Esophagus muscularis mucosa (tissue), 4 donors: ENCODE results near the gene AGTPBP1. TPM values are rescaled to one million over a fixed set of nuclear protein-coding genes. Genes with fewer than 3 reads are reported as not detected.
"Not testable (repeated sequence)": the region's sequence is repeated elsewhere in the genome, so short reads cannot be mapped to it uniquely, and the experiment has no call there.

Experiments
- DNase-seq: peaks from one replicate; pipeline ENCODE4 v3.0.0-alpha.2; 2017; ENCODE audit errors: extremely low spot score
- H3K27ac ChIP-seq, 4 donors: fragments of 200-600 bp; sonication (generic); replicated peaks in 1 of 4; 1 replicate in 3 of 4; 2 replicates in 1 of 4; pipeline ENCODE4 v1.5.1; 2016 to 2019; ENCODE audit warnings: mild to moderate bottlenecking in 1 of 4
- H3K27me3 ChIP-seq, 4 donors: fragments of 200-600 bp; sonication (generic); one replicate each; pipeline versions ENCODE4 v1.5.1 to v1.6.0; 2016 to 2019
- H3K36me3 ChIP-seq, 4 donors: fragments of 200-600 bp; sonication (generic); one replicate each; pipeline ENCODE4 v1.5.1; 2016 to 2019
- H3K4me1 ChIP-seq, 4 donors: fragments of 200-600 bp; sonication (generic); one replicate each; pipeline ENCODE4 v1.5.1; 2016 to 2019
- H3K4me3 ChIP-seq, 4 donors: fragments of 200-600 bp; sonication (generic); 1 replicate in 2 of 4; 2 replicates in 2 of 4; pipeline ENCODE4 v1.5.1; 2016 to 2019; ENCODE audit warnings: mild to moderate bottlenecking in 4 of 4, moderate library complexity in 1 of 4
- H3K9me3 ChIP-seq, 4 donors: fragments of 200-600 bp; sonication (generic); 1 replicate in 3 of 4; 2 replicates in 1 of 4; pipeline ENCODE4 v1.5.1; 2016 to 2019
- EP300 ChIP-seq: sonication (generic); formaldehyde crosslinking; IDR thresholded peaks from one replicate; pipeline ENCODE4 v1.6.1; 2017; ENCODE audit warnings: antibody characterized with exemption
- POLR2A ChIP-seq: fragments of 450-650 bp; IDR thresholded peaks from one replicate; pipeline ENCODE4 v1.6.1; 2017; ENCODE audit warnings: antibody characterized with exemption, moderate library complexity, mild to moderate bottlenecking, low read depth
- POLR2AphosphoS5 ChIP-seq, 2 donors: sonication (generic); formaldehyde crosslinking; IDR thresholded peaks; one replicate each; pipeline ENCODE4 v1.6.1; 2017; ENCODE audit warnings: antibody characterized with exemption in 2 of 2
- WGBS: methylation state at CpG from one replicate; pipeline ENCODE4 v1.1.5; 2018; 5-methylcytosine and 5-hydroxymethylcytosine counted together
- intact Hi-C: fragments of 100-400 bp; cut with DNase I; formaldehyde crosslinking; loops from one replicate; pipeline ENCODE4 v1.15.1; 2023
- total RNA-seq, 4 donors: library from RNA; depleted of rRNA; stranded (reverse); fragments of >200 nt; gene quantifications; one replicate each; pipeline versions ENCODE4 v1.1.0 to v1.2.1, GENCODE V29; 2016
- TF ChIP-seq, protein P1 (sequence below), 3 experiments: fragments of 200-600 bp in 2 of 3; fragments of 450-650 bp in 1 of 3; sonication (generic) in 2 of 3; IDR thresholded peaks; one replicate each; pipeline ENCODE4 v1.5.1; 2017 to 2019; ENCODE audit warnings: antibody characterized with exemption in 3 of 3, mild to moderate bottlenecking in 2 of 3, moderate library complexity in 1 of 3

AGTPBP1 gene
- total RNA-seq, 4 donors from 2014 or later: 15.9 to 25.3 (median 24.1) TPM

- WGBS: 93% methylated on average over 3 of the region's 3 CpGs
- TF ChIP-seq EP300: no peak
- no peak for TF ChIP-seq POLR2A
- TF ChIP-seq, protein P1, sequence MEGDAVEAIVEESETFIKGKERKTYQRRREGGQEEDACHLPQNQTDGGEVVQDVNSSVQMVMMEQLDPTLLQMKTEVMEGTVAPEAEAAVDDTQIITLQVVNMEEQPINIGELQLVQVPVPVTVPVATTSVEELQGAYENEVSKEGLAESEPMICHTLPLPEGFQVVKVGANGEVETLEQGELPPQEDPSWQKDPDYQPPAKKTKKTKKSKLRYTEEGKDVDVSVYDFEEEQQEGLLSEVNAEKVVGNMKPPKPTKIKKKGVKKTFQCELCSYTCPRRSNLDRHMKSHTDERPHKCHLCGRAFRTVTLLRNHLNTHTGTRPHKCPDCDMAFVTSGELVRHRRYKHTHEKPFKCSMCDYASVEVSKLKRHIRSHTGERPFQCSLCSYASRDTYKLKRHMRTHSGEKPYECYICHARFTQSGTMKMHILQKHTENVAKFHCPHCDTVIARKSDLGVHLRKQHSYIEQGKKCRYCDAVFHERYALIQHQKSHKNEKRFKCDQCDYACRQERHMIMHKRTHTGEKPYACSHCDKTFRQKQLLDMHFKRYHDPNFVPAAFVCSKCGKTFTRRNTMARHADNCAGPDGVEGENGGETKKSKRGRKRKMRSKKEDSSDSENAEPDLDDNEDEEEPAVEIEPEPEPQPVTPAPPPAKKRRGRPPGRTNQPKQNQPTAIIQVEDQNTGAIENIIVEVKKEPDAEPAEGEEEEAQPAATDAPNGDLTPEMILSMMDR (IDR thresholded peaks at IDR 0.05): no peak
- no peak for TF ChIP-seq POLR2AphosphoS5 (IDR thresholded peaks at IDR 0.05)
- peaks cover 0 to 10% (median 5%) of the 10 kb centered on the region in 4 donors for H3K36me3 ChIP-seq
- H3K27me3 ChIP-seq: no peaks in the 10 kb centered on the region
- intact Hi-C loops: no loop called here
- no peaks in the 10 kb centered on the region for H3K4me1 ChIP-seq
- H3K27ac ChIP-seq: no peak overlapping the region
- H3K9me3 ChIP-seq: no peaks in the 10 kb centered on the region
- DNase-seq: no peak
- no peak overlapping the region for H3K4me3 ChIP-seq
These were observed 155.1 kb downstream of the AGTPBP1 start for GRCh38 chr9:85586684-85587083.

- Histone ChIP-seq H3K9me3 (no peaks in the 10 kb centered on the region), H3K27ac (no peak overlapping the region), H3K4me1 (no peaks in the 10 kb centered on the region), H3K4me3 (no peak overlapping the region), H3K27me3 (no peaks in the 10 kb centered on the region), H3K36me3 (peaks cover 0 to 5% (median 0%) of the 10 kb centered on the region in 4 donors)
- TF ChIP-seq POLR2A: no peak
- TF ChIP-seq EP300: no peak
- no peak for TF ChIP-seq POLR2AphosphoS5 (IDR thresholded peaks at IDR 0.05)
- TF ChIP-seq, protein P1 (IDR thresholded peaks at IDR 0.05): no peak
- no peak for DNase-seq
- intact Hi-C loops: no loop called here
- 96% methylated on average over 1 of the region's 1 CpG for WGBS
These were observed 164.3 kb downstream of the AGTPBP1 start for GRCh38 chr9:85577353-85577952.

GRCh38 chr9:85575868-85576267 lies 165.9 kb downstream of the AGTPBP1 start:
- intact Hi-C loops: no loop called here
- TF ChIP-seq, protein P1 (IDR thresholded peaks at IDR 0.05): no peak
- TF ChIP-seq POLR2AphosphoS5 (IDR thresholded peaks at IDR 0.05): no peak
- TF ChIP-seq POLR2A: no peak
- no peak for TF ChIP-seq EP300
- H3K27me3 ChIP-seq: no peaks in the 10 kb centered on the region
- no peak overlapping the region for H3K27ac ChIP-seq
- no peak for DNase-seq
- H3K9me3 ChIP-seq: no peaks in the 10 kb centered on the region
- H3K36me3 ChIP-seq: peaks cover 0 to 5% (median 0%) of the 10 kb centered on the region in 4 donors
- no peak overlapping the region for H3K4me3 ChIP-seq
- H3K4me1 ChIP-seq: no peaks in the 10 kb centered on the region

GRCh38 chr9:85573546-85573945 lies 168.2 kb downstream of the AGTPBP1 start:
- H3K36me3 ChIP-seq, DNase-seq, H3K9me3 ChIP-seq, intact Hi-C loops, H3K4me1 ChIP-seq, H3K27ac ChIP-seq, H3K27me3 ChIP-seq, H3K4me3 ChIP-seq: not testable (repeated sequence)
- WGBS: 100% methylated on average over 13 of the region's 26 CpGs

DNA sequence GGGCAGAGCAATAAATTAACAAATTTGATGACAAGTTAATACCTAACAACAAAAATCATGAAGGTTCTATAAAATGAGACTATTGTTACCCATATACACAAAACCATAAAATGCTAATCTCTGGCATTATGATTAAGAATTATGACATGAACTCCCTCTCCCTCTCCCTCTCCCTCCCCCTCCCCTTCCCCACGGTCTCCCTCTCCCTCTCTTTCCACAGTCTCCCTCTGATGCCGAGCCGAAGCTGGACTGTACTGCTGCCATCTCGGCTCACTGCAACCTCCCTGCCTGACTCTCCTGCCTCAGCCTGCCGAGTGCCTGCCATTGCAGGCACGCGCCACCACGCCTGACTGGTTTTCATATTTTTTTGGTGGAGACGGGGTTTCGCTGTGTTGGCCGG lies 168.8 kb downstream of the AGTPBP1 start:
- H3K36me3 ChIP-seq, DNase-seq, intact Hi-C loops, H3K27me3 ChIP-seq, H3K27ac ChIP-seq, H3K9me3 ChIP-seq, H3K4me3 ChIP-seq, H3K4me1 ChIP-seq: not testable (repeated sequence)
- WGBS: 90% methylated on average over 11 of the region's 11 CpGs

DNA sequence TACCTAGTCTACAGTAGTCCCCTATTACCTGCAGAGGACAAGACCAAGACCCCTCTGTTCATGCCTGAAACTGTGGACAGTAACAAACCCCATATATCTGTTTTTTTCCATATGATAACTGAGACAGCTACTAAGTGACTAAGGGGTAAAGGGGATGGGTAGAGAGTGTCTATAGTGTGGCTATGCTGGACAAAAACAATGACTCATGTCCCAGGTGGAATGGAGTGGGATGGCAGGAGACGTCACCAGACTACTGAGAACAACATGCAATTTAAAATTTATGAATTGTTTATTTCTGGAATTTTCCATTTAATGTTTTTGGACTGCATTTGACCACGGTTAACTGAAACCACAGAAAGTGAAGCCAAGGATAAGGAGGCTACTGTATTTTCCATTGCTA lies 171.8 kb downstream of the AGTPBP1 start:
- WGBS: 80% methylated on average over 2 of the region's 2 CpGs
- H3K4me3 ChIP-seq: no peak overlapping the region
- H3K36me3 ChIP-seq: peaks cover 0 to 14% (median 6%) of the 10 kb centered on the region in 4 donors
- intact Hi-C loops: no loop called here
- TF ChIP-seq POLR2AphosphoS5 (IDR thresholded peaks at IDR 0.05) (no peak), POLR2A (no peak), EP300 (no peak)
- TF ChIP-seq, protein P1 (IDR thresholded peaks at IDR 0.05): no peak
- DNase-seq: no peak
- no peaks in the 10 kb centered on the region for H3K4me1 ChIP-seq
- H3K27ac ChIP-seq: no peak overlapping the region
- no peaks in the 10 kb centered on the region for H3K9me3 ChIP-seq
- no peaks in the 10 kb centered on the region for H3K27me3 ChIP-seq
